Vagina (tissue), 2 donors: ENCODE measurements around the gene CAMK4. TPM values are rescaled to one million over a fixed set of nuclear protein-coding genes. Genes with fewer than 3 reads are reported as not detected.

Experiments used
- DNase-seq, 2 donors: peaks; one replicate each; pipeline ENCODE4 v3.0.0-alpha.2; 2017; ENCODE audit errors: extremely low spot score in 2 of 2
- H3K27ac ChIP-seq: fragments of 200-600 bp; sonication (generic); one replicate; pipeline ENCODE4 v1.5.1; 2019
- H3K27me3 ChIP-seq: fragments of 200-600 bp; sonication (generic); one replicate; pipeline ENCODE4 v1.5.1; 2019
- H3K36me3 ChIP-seq, 2 donors: fragments of 200-600 bp; sonication (generic); one replicate each; pipeline ENCODE4 v1.5.1; 2017 to 2019
- H3K4me1 ChIP-seq: fragments of 200-600 bp; sonication (generic); one replicate; pipeline ENCODE4 v1.5.1; 2019
- H3K4me3 ChIP-seq, 2 donors: fragments of 200-600 bp; sonication (generic); 1 replicate in 1 of 2; 2 replicates in 1 of 2; pipeline ENCODE4 v1.5.1; 2016 to 2019
- H3K9me3 ChIP-seq: fragments of 200-600 bp; sonication (generic); one replicate; pipeline ENCODE4 v1.5.1; 2019
- CTCF ChIP-seq, 3 experiments: fragments of 450-650 bp in 2 of 3; fragments of 200-600 bp in 1 of 3; sonication (generic) in 1 of 3; IDR thresholded peaks; one replicate each; pipeline ENCODE4 v1.5.1; 2017 to 2019; ENCODE audit warnings: antibody characterized with exemption in 3 of 3, mild to moderate bottlenecking in 2 of 3, moderate library complexity in 2 of 3
- POLR2A ChIP-seq, 2 donors: fragments of 450-650 bp; IDR thresholded peaks; one replicate each; pipeline ENCODE4 v1.6.1; 2017; ENCODE audit warnings: antibody characterized with exemption in 2 of 2, mild to moderate bottlenecking in 2 of 2, moderate library complexity in 2 of 2
- POLR2AphosphoS5 ChIP-seq, 2 donors: sonication (generic); formaldehyde crosslinking; IDR thresholded peaks; one replicate each; pipeline ENCODE4 v1.9.0; 2017; ENCODE audit warnings: antibody characterized with exemption in 2 of 2, mild to moderate bottlenecking in 2 of 2, low read depth in 1 of 2; ENCODE audit not compliant: insufficient read depth in 1 of 2
- intact Hi-C: fragments of 100-400 bp; cut with DNase I; formaldehyde crosslinking; loops from one replicate; pipeline ENCODE4 v1.15.1; 2023
- total RNA-seq: library from RNA; depleted of rRNA; stranded (reverse); fragments of >200 nt; gene quantifications from one replicate; pipeline ENCODE4 v1.2.3, GENCODE V29; 2016

CAMK4 gene
- total RNA-seq, 1 donor from 2014 or later, result 11.8 TPM

- no peak for DNase-seq
- Histone ChIP-seq H3K4me3 (no peak overlapping the region), H3K36me3 (no peaks in the 10 kb centered on the region), H3K9me3 (no peaks in the 10 kb centered on the region), H3K27me3 (no peaks in the 10 kb centered on the region), H3K4me1 (no peaks in the 10 kb centered on the region), H3K27ac (no peak overlapping the region)
- TF ChIP-seq CTCF (IDR thresholded peaks at IDR 0.05), result no peak
- no peak for TF ChIP-seq POLR2AphosphoS5 (IDR thresholded peaks at IDR 0.05; ENCODE audit: insufficient read depth in 1 of 2, low read depth in 1 of 2)
- TF ChIP-seq POLR2A (IDR thresholded peaks at IDR 0.05), result no peak
- intact Hi-C loops, result no loop called here
Measured at GRCh38 chr5:111284825-111285224, 60.6 kb downstream of the CAMK4 start.

DNA sequence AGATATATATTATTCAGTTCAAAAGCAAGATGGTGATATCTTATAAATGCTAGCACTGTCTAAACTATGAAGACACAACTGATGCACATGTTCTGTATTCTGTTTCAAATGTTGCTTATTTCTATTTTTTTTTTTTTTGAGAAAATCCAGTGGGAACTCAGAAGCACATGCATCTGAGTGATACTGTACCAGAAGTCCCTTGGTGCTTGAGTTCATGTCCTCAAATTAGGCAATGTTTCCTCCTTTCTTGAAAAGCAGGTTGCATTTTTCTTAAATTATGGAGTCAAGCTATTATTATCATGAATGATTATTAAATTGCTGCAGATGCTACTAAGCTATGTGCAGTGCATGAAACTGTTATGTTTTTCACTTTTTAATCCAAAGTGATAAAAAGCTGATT lies 70.4 kb downstream of the CAMK4 start:
- no peak overlapping the region for H3K4me3 ChIP-seq
- H3K27me3 ChIP-seq, result no peaks in the 10 kb centered on the region
- intact Hi-C loops, result no loop called here
- H3K27ac ChIP-seq, result no peak overlapping the region
- H3K4me1 ChIP-seq, result no peaks in the 10 kb centered on the region
- TF ChIP-seq POLR2A (IDR thresholded peaks at IDR 0.05), result no peak
- no peak for TF ChIP-seq CTCF (IDR thresholded peaks at IDR 0.05)
- TF ChIP-seq POLR2AphosphoS5 (IDR thresholded peaks at IDR 0.05; ENCODE audit: insufficient read depth in 1 of 2, low read depth in 1 of 2), result no peak
- DNase-seq, result no peak
- H3K9me3 ChIP-seq, result no peaks in the 10 kb centered on the region
- H3K36me3 ChIP-seq, result no peaks in the 10 kb centered on the region

- no peak for TF ChIP-seq CTCF (IDR thresholded peaks at IDR 0.05)
- no peak for TF ChIP-seq POLR2A (IDR thresholded peaks at IDR 0.05)
- TF ChIP-seq POLR2AphosphoS5 (IDR thresholded peaks at IDR 0.05; ENCODE audit: insufficient read depth in 1 of 2, low read depth in 1 of 2), result no peak
- H3K4me1 ChIP-seq, result no peaks in the 10 kb centered on the region
- no peak for DNase-seq
- no peak overlapping the region for H3K4me3 ChIP-seq
- H3K36me3 ChIP-seq, result no peaks in the 10 kb centered on the region
- no peaks in the 10 kb centered on the region for H3K27me3 ChIP-seq
- intact Hi-C loops, result no loop called here
- no peaks in the 10 kb centered on the region for H3K9me3 ChIP-seq
- H3K27ac ChIP-seq, result no peak overlapping the region
Measured at GRCh38 chr5:111295649-111296048, 71.5 kb downstream of the CAMK4 start.

DNA sequence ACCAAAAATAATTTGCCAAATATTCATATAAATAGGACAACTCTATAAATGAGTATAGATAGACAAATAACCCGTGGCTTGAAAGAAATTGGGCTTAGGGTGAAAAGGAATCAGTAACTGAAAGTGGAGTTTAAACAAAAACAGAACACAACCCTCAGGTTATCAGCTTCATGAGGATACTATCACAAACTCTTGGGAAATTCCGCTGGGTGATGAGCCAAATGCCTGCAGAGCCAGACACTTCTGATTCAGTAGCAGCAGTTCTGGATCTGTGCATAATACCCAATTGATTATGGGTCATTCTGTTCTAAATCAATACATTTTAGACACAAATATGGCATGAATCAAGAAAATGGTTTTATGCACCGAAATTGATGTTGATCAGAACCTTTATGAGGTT lies 72.4 kb downstream of the CAMK4 start:
- no peak overlapping the region for H3K4me3 ChIP-seq
- H3K9me3 ChIP-seq, result no peaks in the 10 kb centered on the region
- no peak overlapping the region for H3K27ac ChIP-seq
- H3K36me3 ChIP-seq, result no peaks in the 10 kb centered on the region
- no peaks in the 10 kb centered on the region for H3K27me3 ChIP-seq
- no peak for DNase-seq
- intact Hi-C loops, result no loop called here
- TF ChIP-seq POLR2AphosphoS5 (IDR thresholded peaks at IDR 0.05; ENCODE audit: insufficient read depth in 1 of 2, low read depth in 1 of 2) (no peak), POLR2A (IDR thresholded peaks at IDR 0.05) (no peak), CTCF (IDR thresholded peaks at IDR 0.05) (no peak)
- H3K4me1 ChIP-seq, result no peaks in the 10 kb centered on the region

DNA sequence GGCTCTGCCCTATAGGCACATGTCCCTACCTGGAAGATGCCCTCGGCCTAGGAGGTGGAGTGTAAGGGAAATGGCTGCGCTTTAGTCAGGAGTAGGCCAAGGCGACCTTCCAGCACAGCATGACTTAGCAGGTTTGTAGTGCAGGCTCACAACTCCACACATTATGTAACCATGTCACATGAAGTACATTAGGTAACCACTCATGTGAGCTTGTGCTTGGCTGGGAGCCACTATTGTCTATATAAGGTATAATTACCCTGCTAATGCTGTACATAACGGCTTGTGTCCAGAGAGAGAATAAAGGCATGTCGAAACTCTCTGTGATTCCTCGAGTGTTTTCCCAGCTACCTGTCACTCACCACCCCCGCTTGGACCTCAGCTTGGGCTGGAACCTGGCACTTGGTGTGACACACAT lies 74.9 kb downstream of the CAMK4 start:
- no peaks in the 10 kb centered on the region for H3K36me3 ChIP-seq
- intact Hi-C loops, result no loop called here
- no peak for DNase-seq

More for the DNA sequence above, 74.9 kb downstream of the CAMK4 start:
- H3K27ac ChIP-seq, result no peak overlapping the region
- H3K4me1 ChIP-seq, result no peaks in the 10 kb centered on the region
- no peaks in the 10 kb centered on the region for H3K27me3 ChIP-seq
- no peaks in the 10 kb centered on the region for H3K9me3 ChIP-seq
- H3K4me3 ChIP-seq, result no peak overlapping the region
- TF ChIP-seq CTCF (IDR thresholded peaks at IDR 0.05) (no peak), POLR2AphosphoS5 (IDR thresholded peaks at IDR 0.05; ENCODE audit: insufficient read depth in 1 of 2, low read depth in 1 of 2) (no peak), POLR2A (IDR thresholded peaks at IDR 0.05) (no peak)
